Upper lobe of left lung (tissue), 4 donors: ENCODE results near the gene LMCD1.

Experiments
- CTCF ChIP-seq, 6 experiments: fragments of 450-650 bp in 4 of 6; fragments of 200-600 bp in 2 of 6; sonication (generic) in 2 of 6; IDR thresholded peaks; one replicate each; pipeline ENCODE4 v1.5.1; 2016 to 2019; ENCODE audit warnings: antibody characterized with exemption in 6 of 6
- POLR2A ChIP-seq, 4 donors: fragments of 450-650 bp; IDR thresholded peaks; one replicate each; pipeline ENCODE4 v1.5.1; 2016 to 2017; ENCODE audit warnings: antibody characterized with exemption in 4 of 4, mild to moderate bottlenecking in 2 of 4

DNA sequence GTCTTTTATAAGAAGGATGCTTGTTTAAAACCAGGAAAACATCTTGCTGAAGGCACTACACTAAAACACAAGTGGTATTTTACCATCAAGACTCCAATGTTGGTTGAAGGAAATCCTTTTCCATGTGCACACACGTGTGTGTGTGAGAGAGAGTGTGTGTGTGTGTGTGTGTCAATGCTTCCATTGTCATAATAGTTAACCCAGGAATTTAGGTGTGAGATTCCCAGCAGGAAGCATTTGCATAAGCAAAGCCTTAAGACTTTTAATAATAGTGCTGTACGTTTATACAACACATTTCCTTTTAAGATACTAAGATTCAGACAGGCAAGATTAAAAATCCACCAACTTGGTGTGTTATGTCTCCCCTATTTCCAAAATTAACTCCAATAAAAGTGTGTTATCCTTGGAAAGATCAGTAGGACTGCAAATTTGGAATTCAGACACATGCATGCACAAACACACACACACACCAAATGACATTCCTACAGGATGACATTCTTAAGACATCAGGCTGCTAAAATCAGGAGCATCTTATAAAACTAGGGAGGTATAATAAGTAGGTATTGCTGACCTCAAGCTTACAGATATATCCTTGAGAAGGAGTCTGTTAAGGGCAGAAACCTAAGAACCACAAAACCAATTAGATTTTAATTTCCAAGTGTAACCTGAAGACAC is 18.3 kb downstream of the LMCD1 start:
- TF ChIP-seq CTCF (IDR thresholded peaks at IDR 0.05) (no peak), POLR2A (IDR thresholded peaks at IDR 0.05) (no peak)
